WTC11 (cell line): ENCODE measurements around the gene FCMR. TPM values are rescaled to one million over a fixed set of nuclear protein-coding genes. Genes with fewer than 3 reads are reported as not detected.

ENCODE experiments used
- ATAC-seq: fragments of 200-7000 bp; cut with Tn5 transposase; 2 replicates; pipeline ENCODE4 v1.10.0; 2021; ENCODE audit warnings: mild to moderate bottlenecking, moderate library complexity
- CTCF ChIA-PET: fragments of 300-600 bp; sonication (Branson Sonifier 250); formaldehyde crosslinking; loops from one replicate; lab custom pipeline; 2021; ENCODE audit warnings: antibody characterized with exemption; lab: Charles Lee
- POLR2A ChIA-PET: fragments of 350-600 bp; sonication (Branson Sonifier 250); formaldehyde crosslinking; loops from one replicate; lab custom pipeline; 2021; ENCODE audit warnings: antibody characterized with exemption; lab: Charles Lee
- DNase-seq: peaks from one replicate; pipeline ENCODE4 v3.0.0; 2021; ENCODE audit warnings: low spot score
- H3K27ac Mint-ChIP-seq: 2 replicates; pipeline ENCODE4 v1.8.0; 2021; ENCODE audit warnings: mixed read lengths
- H3K27me3 Mint-ChIP-seq: 2 replicates; pipeline ENCODE4 v1.8.0; 2021; ENCODE audit warnings: low read depth, mild to moderate bottlenecking, moderate library complexity, mixed read lengths
- H3K36me3 Mint-ChIP-seq: 2 replicates; pipeline ENCODE4 v1.8.0; 2021; ENCODE audit warnings: mixed read lengths
- H3K4me1 Mint-ChIP-seq: 2 replicates; pipeline ENCODE4 v1.8.0; 2022; ENCODE audit warnings: mixed read lengths
- H3K4me3 Mint-ChIP-seq: 2 replicates; pipeline ENCODE4 v1.8.0; 2021; ENCODE audit warnings: mild to moderate bottlenecking, moderate library complexity, mixed read lengths
- H3K9me3 Mint-ChIP-seq: 2 replicates; pipeline ENCODE4 v1.8.0; 2021; ENCODE audit warnings: mixed read lengths
- EMX1 ChIP-seq: fragments of 250-450 bp; sonication (Bioruptor Pico); IDR thresholded peaks from 2 replicates; pipeline ENCODE4 v1.8.0; 2021; ENCODE audit warnings: mild to moderate bottlenecking
- ESRRA ChIP-seq: sonication (generic); formaldehyde crosslinking; IDR thresholded peaks from 2 replicates; pipeline ENCODE4 v1.8.1; 2022; ENCODE audit warnings: mild to moderate bottlenecking, missing genetic modification reagents, borderline replicate concordance
- FOXJ3 ChIP-seq: sonication (generic); formaldehyde crosslinking; IDR thresholded peaks from 2 replicates; pipeline ENCODE4 v1.9.0; 2021; ENCODE audit warnings: missing genetic modification reagents, mild to moderate bottlenecking, borderline replicate concordance
- FOXK1 ChIP-seq: sonication (generic); formaldehyde crosslinking; IDR thresholded peaks from 2 replicates; pipeline ENCODE4 v1.8.0; 2022; ENCODE audit warnings: mild to moderate bottlenecking, moderate library complexity, missing genetic modification reagents
- JUN ChIP-seq: sonication (generic); formaldehyde crosslinking; IDR thresholded peaks from 2 replicates; pipeline ENCODE4 v1.8.0; 2023; ENCODE audit warnings: mild to moderate bottlenecking, missing genetic modification reagents
- NFYB ChIP-seq: sonication (generic); formaldehyde crosslinking; conservative IDR thresholded peaks from 2 replicates; pipeline ENCODE4 v1.8.0; 2022; ENCODE audit warnings: low read depth, missing genetic modification reagents
- SMAD3 ChIP-seq: sonication (generic); formaldehyde crosslinking; IDR thresholded peaks from 2 replicates; pipeline ENCODE4 v1.8.0; 2022; ENCODE audit warnings: missing genetic modification reagents, mild to moderate bottlenecking, borderline replicate concordance
- TP53 ChIP-seq: sonication (generic); formaldehyde crosslinking; IDR thresholded peaks from 2 replicates; pipeline ENCODE4 v1.8.1; 2023; ENCODE audit warnings: mild to moderate bottlenecking, missing genetic modification reagents
- ZNF121 ChIP-seq: sonication (generic); formaldehyde crosslinking; IDR thresholded peaks from 2 replicates; pipeline ENCODE4 v1.8.0; 2023; ENCODE audit warnings: missing genetic modification reagents
- total RNA-seq: library from RNA; stranded (reverse); gene quantifications from 3 replicates; pipeline ENCODE4 v1.2.3, GENCODE V29; 2021
- TF ChIP-seq, protein P1 (sequence below): sonication (generic); formaldehyde crosslinking; conservative IDR thresholded peaks from 2 replicates; pipeline ENCODE4 v1.8.1; 2023; ENCODE audit warnings: mild to moderate bottlenecking, low read depth, missing genetic modification reagents, moderate library complexity
- TF ChIP-seq, protein P2 (sequence below): sonication (generic); formaldehyde crosslinking; IDR thresholded peaks from 2 replicates; pipeline ENCODE4 v1.8.0; 2022; ENCODE audit warnings: mild to moderate bottlenecking, missing genetic modification reagents
- TF ChIP-seq, protein P3 (sequence below): fragments of 200-600 bp; IDR thresholded peaks from 2 replicates; pipeline ENCODE4 v1.8.0; 2022; ENCODE audit warnings: antibody characterized with exemption
- TF ChIP-seq, protein P4 (sequence below): sonication (generic); formaldehyde crosslinking; conservative IDR thresholded peaks from 2 replicates; pipeline ENCODE4 v1.8.1; 2022; ENCODE audit warnings: mild to moderate bottlenecking, missing genetic modification reagents
- TF ChIP-seq, protein P5 (sequence below): sonication (generic); formaldehyde crosslinking; IDR thresholded peaks from 2 replicates; pipeline ENCODE4 v1.8.1; 2023; ENCODE audit warnings: mild to moderate bottlenecking, missing genetic modification reagents, moderate library complexity

Gene FCMR
- total RNA-seq, 1 experiment from 2014 or later, result 1.0 TPM

DNA sequence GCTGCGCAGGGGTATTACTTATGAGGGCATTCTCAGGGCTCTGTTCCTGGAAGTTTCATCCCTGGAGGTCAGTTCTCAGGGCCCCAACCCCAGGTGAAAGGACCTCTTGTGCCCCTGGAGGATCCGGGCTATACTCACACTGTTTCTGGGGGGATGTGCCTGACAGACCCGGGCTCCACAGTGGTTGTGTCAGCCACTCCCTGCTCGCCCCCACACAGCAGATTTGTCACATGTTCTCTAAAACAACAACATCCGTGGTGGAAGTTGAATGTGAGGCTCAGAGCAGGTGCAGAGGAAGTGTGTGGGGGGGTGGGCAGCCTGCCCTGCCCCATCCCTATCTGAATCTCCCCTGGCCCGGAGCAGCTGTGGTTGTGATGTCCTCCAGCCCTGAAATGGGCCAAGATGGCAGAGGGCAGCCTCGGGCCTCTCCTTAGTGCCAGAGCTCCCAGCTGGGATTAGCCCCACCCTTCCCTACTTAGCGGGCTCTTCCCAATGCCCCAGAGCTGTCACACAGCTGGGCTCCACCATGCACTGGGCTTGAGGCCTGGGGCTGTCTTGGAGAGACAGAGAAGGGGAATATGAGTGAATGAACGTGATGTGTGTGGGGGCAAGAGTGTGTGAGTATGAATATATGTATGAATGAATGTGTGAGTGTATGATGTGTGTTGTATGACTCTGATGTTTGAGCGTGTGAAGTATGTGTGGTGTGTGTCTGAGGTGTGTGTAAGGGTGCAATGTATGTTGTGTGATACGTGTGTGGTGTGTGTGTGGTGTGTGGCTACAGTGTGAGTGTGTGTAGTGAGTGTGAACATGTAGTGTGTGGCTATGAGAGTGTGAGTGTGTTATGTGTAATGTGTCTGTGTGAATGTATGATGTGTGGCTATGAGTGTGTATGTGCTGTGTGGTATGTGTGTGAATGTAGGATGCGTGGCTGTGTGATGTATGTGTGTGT lies 1.5 kb upstream of the FCMR start (continued):
- TF ChIP-seq SMAD3 (CRISPR knock-in tag), result no peak
- TF ChIP-seq, protein P1, sequence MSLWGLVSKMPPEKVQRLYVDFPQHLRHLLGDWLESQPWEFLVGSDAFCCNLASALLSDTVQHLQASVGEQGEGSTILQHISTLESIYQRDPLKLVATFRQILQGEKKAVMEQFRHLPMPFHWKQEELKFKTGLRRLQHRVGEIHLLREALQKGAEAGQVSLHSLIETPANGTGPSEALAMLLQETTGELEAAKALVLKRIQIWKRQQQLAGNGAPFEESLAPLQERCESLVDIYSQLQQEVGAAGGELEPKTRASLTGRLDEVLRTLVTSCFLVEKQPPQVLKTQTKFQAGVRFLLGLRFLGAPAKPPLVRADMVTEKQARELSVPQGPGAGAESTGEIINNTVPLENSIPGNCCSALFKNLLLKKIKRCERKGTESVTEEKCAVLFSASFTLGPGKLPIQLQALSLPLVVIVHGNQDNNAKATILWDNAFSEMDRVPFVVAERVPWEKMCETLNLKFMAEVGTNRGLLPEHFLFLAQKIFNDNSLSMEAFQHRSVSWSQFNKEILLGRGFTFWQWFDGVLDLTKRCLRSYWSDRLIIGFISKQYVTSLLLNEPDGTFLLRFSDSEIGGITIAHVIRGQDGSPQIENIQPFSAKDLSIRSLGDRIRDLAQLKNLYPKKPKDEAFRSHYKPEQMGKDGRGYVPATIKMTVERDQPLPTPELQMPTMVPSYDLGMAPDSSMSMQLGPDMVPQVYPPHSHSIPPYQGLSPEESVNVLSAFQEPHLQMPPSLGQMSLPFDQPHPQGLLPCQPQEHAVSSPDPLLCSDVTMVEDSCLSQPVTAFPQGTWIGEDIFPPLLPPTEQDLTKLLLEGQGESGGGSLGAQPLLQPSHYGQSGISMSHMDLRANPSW (CRISPR knock-in tag), result no peak
- no peak for TF ChIP-seq NFYB (CRISPR knock-in tag)
- TF ChIP-seq, protein P2, sequence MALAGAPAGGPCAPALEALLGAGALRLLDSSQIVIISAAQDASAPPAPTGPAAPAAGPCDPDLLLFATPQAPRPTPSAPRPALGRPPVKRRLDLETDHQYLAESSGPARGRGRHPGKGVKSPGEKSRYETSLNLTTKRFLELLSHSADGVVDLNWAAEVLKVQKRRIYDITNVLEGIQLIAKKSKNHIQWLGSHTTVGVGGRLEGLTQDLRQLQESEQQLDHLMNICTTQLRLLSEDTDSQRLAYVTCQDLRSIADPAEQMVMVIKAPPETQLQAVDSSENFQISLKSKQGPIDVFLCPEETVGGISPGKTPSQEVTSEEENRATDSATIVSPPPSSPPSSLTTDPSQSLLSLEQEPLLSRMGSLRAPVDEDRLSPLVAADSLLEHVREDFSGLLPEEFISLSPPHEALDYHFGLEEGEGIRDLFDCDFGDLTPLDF, result no peak
- TF ChIP-seq FOXK1, result no peak

DNA sequence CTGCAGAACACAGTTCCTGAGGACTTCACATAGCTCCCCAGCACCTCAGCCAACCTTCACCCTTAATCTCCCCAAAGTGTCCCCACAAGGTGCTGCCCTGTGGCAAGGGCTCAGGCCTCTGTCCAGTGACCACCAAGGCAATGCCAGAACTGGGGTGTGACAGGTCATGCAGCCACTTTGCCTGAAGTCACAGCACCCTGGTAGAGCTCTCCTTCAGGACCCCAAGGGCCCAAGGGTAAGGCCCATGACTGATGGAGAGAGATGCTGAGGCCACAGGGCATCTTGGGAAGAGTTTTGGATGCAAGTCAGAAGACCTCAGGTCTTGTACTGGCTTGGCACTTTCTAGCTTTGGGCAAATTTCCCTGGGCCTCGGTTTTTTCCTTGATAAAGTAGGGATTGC lies 783 bp upstream of the FCMR start:
- Mint-ChIP-seq H3K4me3 (no peak overlapping the region), H3K27ac (no peak overlapping the region), H3K36me3 (no peaks in the 10 kb centered on the region), H3K27me3 (no peaks in the 10 kb centered on the region), H3K9me3 (no peaks in the 10 kb centered on the region), H3K4me1 (no peaks in the 10 kb centered on the region)
- CTCF ChIA-PET, result interaction anchor here (1.7 to 3.2 kb wide), 3 partner anchors 10 to 13 kb away, joined by 6 to 17 read pairs (median 8); no protein-coding TSS in a partner anchor
- TF ChIP-seq EMX1, result no peak
- no peak for DNase-seq
- no peak for ATAC-seq
- POLR2A ChIA-PET, result no interaction called here

DNA sequence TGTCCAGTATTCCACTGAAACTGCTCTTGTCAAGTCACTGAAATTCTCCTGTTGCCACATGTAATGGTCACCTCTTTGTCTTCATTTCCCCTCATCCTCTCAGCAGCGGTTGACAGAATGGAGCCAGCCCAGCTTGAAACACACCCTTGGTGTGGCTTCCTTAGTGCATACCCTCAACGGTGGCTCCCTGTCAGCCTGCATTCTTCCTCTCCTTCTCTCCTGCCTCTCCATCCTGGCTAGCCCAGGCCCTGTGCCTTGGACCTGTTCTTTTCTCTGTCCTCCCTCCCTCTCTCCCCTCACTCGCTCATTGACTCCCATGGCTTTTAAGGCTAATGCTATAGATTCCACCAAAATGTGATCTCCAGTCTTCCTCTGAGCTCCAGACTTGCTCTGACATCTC lies 3.7 kb downstream of the FCMR start:
- no peak for TF ChIP-seq ESRRA
- no peak for TF ChIP-seq FOXK1
- TF ChIP-seq TP53 (CRISPR knock-in tag), result no peak
- TF ChIP-seq, protein P3, sequence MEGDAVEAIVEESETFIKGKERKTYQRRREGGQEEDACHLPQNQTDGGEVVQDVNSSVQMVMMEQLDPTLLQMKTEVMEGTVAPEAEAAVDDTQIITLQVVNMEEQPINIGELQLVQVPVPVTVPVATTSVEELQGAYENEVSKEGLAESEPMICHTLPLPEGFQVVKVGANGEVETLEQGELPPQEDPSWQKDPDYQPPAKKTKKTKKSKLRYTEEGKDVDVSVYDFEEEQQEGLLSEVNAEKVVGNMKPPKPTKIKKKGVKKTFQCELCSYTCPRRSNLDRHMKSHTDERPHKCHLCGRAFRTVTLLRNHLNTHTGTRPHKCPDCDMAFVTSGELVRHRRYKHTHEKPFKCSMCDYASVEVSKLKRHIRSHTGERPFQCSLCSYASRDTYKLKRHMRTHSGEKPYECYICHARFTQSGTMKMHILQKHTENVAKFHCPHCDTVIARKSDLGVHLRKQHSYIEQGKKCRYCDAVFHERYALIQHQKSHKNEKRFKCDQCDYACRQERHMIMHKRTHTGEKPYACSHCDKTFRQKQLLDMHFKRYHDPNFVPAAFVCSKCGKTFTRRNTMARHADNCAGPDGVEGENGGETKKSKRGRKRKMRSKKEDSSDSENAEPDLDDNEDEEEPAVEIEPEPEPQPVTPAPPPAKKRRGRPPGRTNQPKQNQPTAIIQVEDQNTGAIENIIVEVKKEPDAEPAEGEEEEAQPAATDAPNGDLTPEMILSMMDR, result no peak
- TF ChIP-seq JUN (CRISPR knock-in tag), result no peak
- TF ChIP-seq FOXJ3 (CRISPR knock-in tag), result no peak
- TF ChIP-seq ZNF121 (CRISPR knock-in tag), result no peak
- TF ChIP-seq, protein P4, sequence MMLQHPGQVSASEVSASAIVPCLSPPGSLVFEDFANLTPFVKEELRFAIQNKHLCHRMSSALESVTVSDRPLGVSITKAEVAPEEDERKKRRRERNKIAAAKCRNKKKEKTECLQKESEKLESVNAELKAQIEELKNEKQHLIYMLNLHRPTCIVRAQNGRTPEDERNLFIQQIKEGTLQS, result no peak
- TF ChIP-seq, protein P5, sequence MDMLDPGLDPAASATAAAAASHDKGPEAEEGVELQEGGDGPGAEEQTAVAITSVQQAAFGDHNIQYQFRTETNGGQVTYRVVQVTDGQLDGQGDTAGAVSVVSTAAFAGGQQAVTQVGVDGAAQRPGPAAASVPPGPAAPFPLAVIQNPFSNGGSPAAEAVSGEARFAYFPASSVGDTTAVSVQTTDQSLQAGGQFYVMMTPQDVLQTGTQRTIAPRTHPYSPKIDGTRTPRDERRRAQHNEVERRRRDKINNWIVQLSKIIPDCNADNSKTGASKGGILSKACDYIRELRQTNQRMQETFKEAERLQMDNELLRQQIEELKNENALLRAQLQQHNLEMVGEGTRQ (CRISPR knock-in tag), result no peak
- ATAC-seq (no peak), DNase-seq (no peak)
- H3K27ac Mint-ChIP-seq, result no peak overlapping the region
- no peak overlapping the region for H3K4me3 Mint-ChIP-seq
- no peaks in the 10 kb centered on the region for H3K36me3 Mint-ChIP-seq
- CTCF ChIA-PET, result interaction anchor here (1.2 to 1.9 kb wide), 4 partner anchors 17 to 150 kb away, joined by 3 to 8 read pairs (median 5); no protein-coding TSS in a partner anchor
- POLR2A ChIA-PET, result no interaction called here
- peaks cover 3% of the 10 kb centered on the region; the same call in 1 of the 2 replicates for H3K27me3 Mint-ChIP-seq
- no peaks in the 10 kb centered on the region for H3K4me1 Mint-ChIP-seq
- no peaks in the 10 kb centered on the region for H3K9me3 Mint-ChIP-seq
